Trophoblast cell (in vitro differentiated cells and primary cell): ENCODE results near the gene COQ4.

Source experiments
- DNase-seq, 2 donors: peaks; one replicate each; pipeline ENCODE4 v3.0.0-alpha.2; 2016
- H2AFZ ChIP-seq: 2 replicates; pipeline ENCODE4 v1.6.1; 2013; ENCODE audit warnings: low read length, moderate library complexity, mild to moderate bottlenecking; ENCODE audit not compliant: insufficient read depth, poor library complexity
- H2AK5ac ChIP-seq: 2 replicates; pipeline ENCODE4 v1.6.1; 2013; ENCODE audit warnings: mild to moderate bottlenecking, low read length
- H2BK120ac ChIP-seq: 2 replicates; pipeline ENCODE4 v1.6.1; 2013; ENCODE audit warnings: low read length, mild to moderate bottlenecking, moderate library complexity; ENCODE audit not compliant: insufficient read depth, poor library complexity
- H2BK12ac ChIP-seq: 2 replicates; pipeline ENCODE4 v1.6.1; 2013; ENCODE audit warnings: mild to moderate bottlenecking, low read length, moderate library complexity
- H2BK5ac ChIP-seq: 2 replicates; pipeline ENCODE4 v1.6.1; 2013; ENCODE audit warnings: low read length, low read depth, moderate library complexity, mild to moderate bottlenecking; ENCODE audit not compliant: poor library complexity
- H3K14ac ChIP-seq: 2 replicates; pipeline ENCODE4 v1.6.1; 2013; ENCODE audit warnings: mild to moderate bottlenecking, low read length
- H3K18ac ChIP-seq: 2 replicates; pipeline ENCODE4 v1.6.1; 2013; ENCODE audit warnings: mild to moderate bottlenecking, low read length
- H3K23ac ChIP-seq: 2 replicates; pipeline ENCODE4 v1.6.1; 2013; ENCODE audit warnings: low read length
- H3K27ac ChIP-seq: 2 replicates; pipeline ENCODE4 v1.5.1; 2013; ENCODE audit warnings: low read depth, mild to moderate bottlenecking, inconsistent platforms, low read length, moderate library complexity
- H3K27me3 ChIP-seq: 2 replicates; pipeline ENCODE4 v1.6.1; 2013; ENCODE audit warnings: inconsistent platforms, mild to moderate bottlenecking, low read length, moderate library complexity; ENCODE audit not compliant: insufficient read depth
- H3K36me3 ChIP-seq, 2 experiments: 1 replicate in 1 of 2; 2 replicates in 1 of 2; pipeline ENCODE4 v1.6.1; 2013; ENCODE audit warnings: low read length in 2 of 2, mild to moderate bottlenecking in 2 of 2, moderate library complexity in 1 of 2; ENCODE audit not compliant: insufficient read depth in 2 of 2, control insufficient read depth in 1 of 2
- H3K4ac ChIP-seq: 2 replicates; pipeline ENCODE4 v1.6.1; 2013; ENCODE audit warnings: low read depth, mild to moderate bottlenecking, low read length, moderate library complexity
- H3K4me1 ChIP-seq, 2 experiments: 1 replicate in 1 of 2; 2 replicates in 1 of 2; pipeline ENCODE4 v1.6.1; 2013; ENCODE audit warnings: low read length in 2 of 2, mild to moderate bottlenecking in 2 of 2, moderate library complexity in 1 of 2; ENCODE audit not compliant: insufficient read depth in 2 of 2, control insufficient read depth in 1 of 2
- H3K4me2 ChIP-seq: 2 replicates; pipeline ENCODE4 v1.6.1; 2013; ENCODE audit warnings: inconsistent platforms, mild to moderate bottlenecking, low read length, moderate library complexity
- H3K4me3 ChIP-seq: 2 replicates; pipeline ENCODE4 v1.5.1; 2013; ENCODE audit warnings: mild to moderate bottlenecking, low read depth, low read length, inconsistent platforms
- H3K79me1 ChIP-seq: one replicate; pipeline ENCODE4 v1.6.1; 2013; ENCODE audit warnings: low read length
- H3K79me2 ChIP-seq: 2 replicates; pipeline ENCODE4 v1.6.1; 2013; ENCODE audit warnings: low read length, mild to moderate bottlenecking; ENCODE audit not compliant: control insufficient read depth, insufficient read depth, poor library complexity
- H3K9ac ChIP-seq: 2 replicates; pipeline ENCODE4 v1.6.1; 2013; ENCODE audit warnings: mild to moderate bottlenecking, low read length
- H3K9me3 ChIP-seq: 2 replicates; pipeline ENCODE4 v1.6.1; 2013; ENCODE audit warnings: low read depth, mild to moderate bottlenecking, control low read depth, inconsistent platforms, low read length; ENCODE audit not compliant: insufficient read depth
- H4K12ac ChIP-seq: 2 replicates; pipeline ENCODE4 v1.6.1; 2013; ENCODE audit warnings: low read depth, mild to moderate bottlenecking, low read length, moderate library complexity
- H4K8ac ChIP-seq: 2 replicates; pipeline ENCODE4 v1.6.1; 2013; ENCODE audit warnings: low read depth, mild to moderate bottlenecking, low read length, moderate library complexity
- H4K91ac ChIP-seq: one replicate; pipeline ENCODE4 v1.6.1; 2013; ENCODE audit warnings: low read depth, mild to moderate bottlenecking, low read length, moderate library complexity
- WGBS: extraction: QIAGEN DNeasy Blood & Tissue Kit; methylation state at CpG from one replicate; pipeline ENCODE4 v1.1.7; 2013; ENCODE audit warnings: missing lambda C conversion rate; ENCODE audit not compliant: insufficient read length, insufficient coverage; ENCODE audit errors: extremely low coverage; 5-methylcytosine and 5-hydroxymethylcytosine counted together

COQ4 gene

GRCh38 chr9:128310461-128310860, 12.2 kb upstream of the COQ4 start:
- no peak overlapping the region for H2AK5ac ChIP-seq
- H4K8ac ChIP-seq: no peak overlapping the region
- no peak overlapping the region for H4K91ac ChIP-seq
- H3K4me1 ChIP-seq: peaks cover 0 to 2% of the 10 kb centered on the region in 2 experiments
- DNase-seq: no peak
- no peak overlapping the region for H3K4ac ChIP-seq
- no peak overlapping the region for H3K18ac ChIP-seq
- WGBS: no CpG with 5 or more reads among the region's 10 CpGs
- H3K9me3 ChIP-seq: no peaks in the 10 kb centered on the region
- no peak overlapping the region for H3K9ac ChIP-seq
- H4K12ac ChIP-seq: peak overlapping the region; percentile 2
- H3K36me3 ChIP-seq: peaks cover 43 to 47% of the 10 kb centered on the region in 2 experiments
- H3K27me3 ChIP-seq: no peaks in the 10 kb centered on the region
- H2BK120ac ChIP-seq: no peak overlapping the region
- no peaks in the 10 kb centered on the region for H3K79me2 ChIP-seq
- no peak overlapping the region for H2BK5ac ChIP-seq
- H2BK12ac ChIP-seq: no peak overlapping the region
- no peaks in the 10 kb centered on the region for H3K79me1 ChIP-seq
- no peak overlapping the region for H2AFZ ChIP-seq
- H3K4me2 ChIP-seq: no peak overlapping the region
- H3K14ac ChIP-seq: no peak overlapping the region
- no peak overlapping the region for H3K23ac ChIP-seq
- H3K27ac ChIP-seq: no peak overlapping the region
- H3K4me3 ChIP-seq: no peak overlapping the region

GRCh38 chr9:128314697-128315096, 7.9 kb upstream of the COQ4 start:
- Histone ChIP-seq H3K9me3 (no peaks in the 10 kb centered on the region), H3K18ac (no peak overlapping the region), H4K91ac (no peak overlapping the region), H3K4me2 (no peak overlapping the region), H3K23ac (no peak overlapping the region), H3K14ac (no peak overlapping the region), H2AFZ (no peak overlapping the region), H3K27ac (no peak overlapping the region), H4K12ac (no peak overlapping the region), H3K27me3 (no peaks in the 10 kb centered on the region), H2BK12ac (no peak overlapping the region), H3K4me1 (no peaks in the 10 kb centered on the region), H2AK5ac (no peak overlapping the region), H2BK120ac (no peak overlapping the region), H3K79me2 (no peaks in the 10 kb centered on the region), H2BK5ac (no peak overlapping the region), H3K4me3 (no peak overlapping the region), H4K8ac (no peak overlapping the region), H3K4ac (no peak overlapping the region), H3K9ac (no peak overlapping the region), H3K79me1 (no peaks in the 10 kb centered on the region), H3K36me3 (peaks cover 44 to 56% of the 10 kb centered on the region in 2 experiments)
- no peak for DNase-seq
- WGBS: no CpG with 5 or more reads among the region's 4 CpGs

- H2BK5ac ChIP-seq: no peak overlapping the region
- no peak overlapping the region for H4K12ac ChIP-seq
- H3K27ac ChIP-seq: no peak overlapping the region
- H3K79me2 ChIP-seq: no peaks in the 10 kb centered on the region
- H3K4ac ChIP-seq: no peak overlapping the region
- peaks cover 1% of the 10 kb centered on the region in 2 experiments for H3K4me1 ChIP-seq
- H4K8ac ChIP-seq: no peak overlapping the region
- no peak overlapping the region for H3K4me3 ChIP-seq
- H3K9me3 ChIP-seq: no peaks in the 10 kb centered on the region
- H3K36me3 ChIP-seq: peaks cover 29 to 42% of the 10 kb centered on the region in 2 experiments
- no peaks in the 10 kb centered on the region for H3K27me3 ChIP-seq
- H2BK12ac ChIP-seq: no peak overlapping the region
- H3K18ac ChIP-seq: no peak overlapping the region
- H2AFZ ChIP-seq: no peak overlapping the region
- no peak overlapping the region for H2BK120ac ChIP-seq
- no peak overlapping the region for H3K14ac ChIP-seq
- no peaks in the 10 kb centered on the region for H3K79me1 ChIP-seq
- H2AK5ac ChIP-seq: no peak overlapping the region
- H3K9ac ChIP-seq: no peak overlapping the region
- WGBS: no CpG with 5 or more reads among the region's 9 CpGs
- no peak for DNase-seq
- no peak overlapping the region for H3K23ac ChIP-seq
- no peak overlapping the region for H4K91ac ChIP-seq
- H3K4me2 ChIP-seq: no peak overlapping the region
Measured at GRCh38 chr9:128316421-128316820, 6.2 kb upstream of the COQ4 start.

- Histone ChIP-seq H3K4me1 (peaks cover 2 to 5% of the 10 kb centered on the region in 2 experiments), H2BK5ac (no peak overlapping the region), H3K79me1 (peaks cover 3% of the 10 kb centered on the region), H3K27ac (no peak overlapping the region), H4K91ac (no peak overlapping the region), H3K4me3 (no peak overlapping the region), H3K36me3 (peaks cover 24 to 41% of the 10 kb centered on the region in 2 experiments), H3K18ac (no peak overlapping the region), H3K4ac (no peak overlapping the region), H3K79me2 (peaks cover 2% of the 10 kb centered on the region), H3K9me3 (no peaks in the 10 kb centered on the region), H3K23ac (no peak overlapping the region), H3K14ac (no peak overlapping the region), H2BK12ac (no peak overlapping the region), H2AFZ (no peak overlapping the region), H2BK120ac (no peak overlapping the region), H4K8ac (no peak overlapping the region), H3K9ac (no peak overlapping the region), H4K12ac (no peak overlapping the region), H2AK5ac (no peak overlapping the region), H3K27me3 (no peaks in the 10 kb centered on the region), H3K4me2 (no peak overlapping the region)
- no peak for DNase-seq
- no CpG with 5 or more reads among the region's 2 CpGs for WGBS
Measured at GRCh38 chr9:128317629-128318028, 5.0 kb upstream of the COQ4 start.
